Ureter (tissue), 1 donor: ENCODE results near the gene HYCC1. TPM values are rescaled to one million over a fixed set of nuclear protein-coding genes. Genes with fewer than 3 reads are reported as not detected.
"Not testable (repeated sequence)": the region's sequence is repeated elsewhere in the genome, so short reads cannot be mapped to it uniquely, and the experiment has no call there.

Experiments
- DNase-seq: peaks from one replicate; pipeline ENCODE4 v3.0.0-alpha.2; 2020; ENCODE audit warnings: low spot score
- total RNA-seq: library from RNA; stranded (reverse); gene quantifications from one replicate; pipeline ENCODE4 v1.2.4, GENCODE V29; 2023
- donor health status: DM: yes; HTN: yes; CAD: no.

The HYCC1 gene
- total RNA-seq, 1 donor from 2014 or later: 19.6 TPM

DNA sequence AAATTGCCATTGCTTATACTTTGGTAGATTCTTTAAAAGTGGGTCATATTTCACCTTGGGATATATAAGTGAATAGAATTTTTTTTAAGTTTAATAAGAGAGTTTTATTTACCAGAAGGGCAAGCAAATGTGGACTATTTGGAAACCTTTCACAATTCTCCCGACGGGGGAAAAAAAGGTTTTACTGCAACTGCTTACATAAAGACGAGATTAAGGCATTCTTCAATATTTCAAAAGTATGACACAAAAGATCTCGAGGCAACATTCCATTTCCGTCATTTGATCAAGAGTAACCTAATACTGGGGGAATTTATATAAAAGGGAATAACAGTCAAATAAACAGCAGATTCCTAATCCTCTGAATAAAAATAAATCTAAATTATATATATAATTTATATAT is 28.5 kb downstream of the HYCC1 start:
- DNase-seq: no peak

DNA sequence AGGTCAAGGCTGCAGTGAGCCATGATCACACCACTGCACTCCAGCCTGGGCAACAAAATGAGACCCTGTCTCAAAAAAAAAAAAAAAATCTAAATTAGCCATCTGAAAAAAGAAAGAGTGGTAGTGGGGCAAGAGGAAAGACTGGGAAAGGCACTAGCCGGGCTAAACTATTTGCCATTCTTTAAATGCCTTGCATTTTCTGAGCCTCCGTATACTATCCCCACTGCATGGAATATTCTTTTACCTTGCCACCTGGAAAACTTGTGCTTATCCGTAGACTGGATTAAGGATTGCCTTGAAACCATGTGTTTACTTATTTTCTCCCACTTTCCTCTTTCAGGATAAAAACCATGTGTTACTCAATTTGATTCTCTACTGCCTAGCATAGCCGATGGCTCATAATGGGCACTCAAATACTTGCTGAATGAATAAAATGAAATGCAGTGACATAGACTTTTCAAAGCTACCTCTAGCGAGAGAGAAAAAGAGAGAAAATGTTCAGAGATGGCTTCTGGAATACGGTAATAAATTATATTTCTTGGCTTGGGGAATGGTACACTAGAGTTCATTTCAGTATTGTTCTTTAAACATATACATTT is 30.6 kb downstream of the HYCC1 start:
- no peak for DNase-seq

- DNase-seq: no peak
Measured at GRCh38 chr7:22980422-22980821, 33.5 kb downstream of the HYCC1 start.

- no peak for DNase-seq
Measured at GRCh38 chr7:22979861-22980260, 34.1 kb downstream of the HYCC1 start.

GRCh38 chr7:22979251-22979650 is 34.7 kb downstream of the HYCC1 start:
- no peak for DNase-seq

GRCh38 chr7:22974636-22975035 is 39.3 kb downstream of the HYCC1 start:
- DNase-seq: not testable (repeated sequence)

DNA sequence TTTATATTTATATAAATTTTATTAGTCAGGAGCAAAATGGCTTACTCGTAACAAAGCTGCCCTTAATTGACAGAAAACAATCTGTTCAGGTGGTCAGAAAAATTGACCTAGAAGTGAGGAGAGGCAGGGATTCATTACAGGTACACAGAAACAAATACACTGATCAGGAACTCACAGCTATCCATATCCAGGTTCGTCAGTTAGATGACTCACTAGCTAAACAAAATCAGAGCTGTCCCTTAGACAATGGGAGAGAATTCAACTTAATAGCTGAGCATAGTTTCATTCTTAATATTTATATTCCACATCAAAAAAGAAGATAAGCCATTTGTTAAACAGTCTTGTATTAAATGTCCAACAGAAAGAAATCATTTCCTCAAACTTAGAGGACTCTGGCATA is 41.7 kb downstream of the HYCC1 start:
- DNase-seq: no peak

DNA sequence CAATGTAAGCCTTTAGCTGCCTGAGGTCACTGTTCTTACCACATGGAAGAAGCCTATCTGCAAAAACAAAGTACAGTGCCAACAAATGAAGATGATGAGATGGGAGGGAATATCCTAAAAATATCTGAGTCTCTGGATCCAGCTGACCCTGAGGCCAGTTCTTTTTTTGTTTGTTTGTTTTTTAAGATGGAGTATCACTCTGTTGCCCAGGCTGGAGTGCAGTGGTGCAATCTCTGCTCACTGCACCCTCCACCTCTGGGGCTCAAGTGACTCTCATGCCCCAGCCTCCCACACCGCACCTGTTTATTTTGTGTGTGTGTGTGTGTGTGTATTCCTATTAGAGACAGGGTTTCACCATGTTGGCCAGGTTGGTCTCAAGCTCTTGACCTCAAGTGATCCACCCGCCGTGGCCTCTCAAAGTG is 44.9 kb downstream of the HYCC1 start:
- DNase-seq: no peak

Other genes with a start within 250 kb of the HYCC1 start
- gene TOMM7, start 191.3 kb downstream of the HYCC1 start, total RNA-seq: 274 TPM
- gene KLHL7, start 91.7 kb upstream of the HYCC1 start, total RNA-seq: 16.6 TPM
- 41.7 TPM for gene NUP42, start 167.9 kb upstream of the HYCC1 start, total RNA-seq
- 93.6 TPM for gene GPNMB, start 232.6 kb upstream of the HYCC1 start, total RNA-seq